B cell (primary cell): Measurements from ENCODE around the gene FFAR2. TPM values are rescaled to one million over a fixed set of nuclear protein-coding genes. Genes with fewer than 3 reads are reported as not detected.

Experiments
- ATAC-seq: fragments of 200-7000 bp; cut with Tn5 transposase; one replicate; pipeline ENCODE4 v1.10.0; 2021; ENCODE audit warnings: low read depth, mild to moderate bottlenecking, moderate number of reproducible peaks, moderate library complexity
- CTCF ChIA-PET: fragments of 350-600 bp; sonication (Branson Sonifier 250); formaldehyde crosslinking; loops from one replicate; lab custom pipeline; 2021; ENCODE audit warnings: antibody characterized with exemption, inconsistent platforms; lab: Charles Lee
- POLR2A ChIA-PET: fragments of 350-600 bp; sonication (Branson Sonifier 250); formaldehyde crosslinking; loops from one replicate; lab custom pipeline; 2021; ENCODE audit warnings: antibody characterized with exemption; lab: Charles Lee
- DNase-seq: peaks from one replicate; pipeline ENCODE4 v3.0.0; 2013
- H2AFZ ChIP-seq: 2 replicates; pipeline ENCODE4 v1.6.1; 2012; ENCODE audit warnings: mild to moderate bottlenecking, low read depth, low read length; ENCODE audit not compliant: insufficient read depth, poor library complexity, severe bottlenecking
- H3K27ac ChIP-seq, 2 donors: 1 replicate in 1 of 2; 2 replicates in 1 of 2; pipeline ENCODE4 v1.5.1; 2012 to 2013; ENCODE audit warnings: low read length in 2 of 2, mild to moderate bottlenecking in 2 of 2, moderate library complexity in 1 of 2
- H3K27me3 ChIP-seq, 4 experiments: fragments of 200-600 bp in 1 of 4; sonication (generic) in 1 of 4; replicated peaks in 1 of 4; 1 replicate in 2 of 4; 2 replicates in 2 of 4; pipeline versions ENCODE4 v1.6.1 to v1.7.0; 2013 to 2016; ENCODE audit warnings: low read length in 3 of 4, mild to moderate bottlenecking in 2 of 4, mixed read lengths in 1 of 4, moderate library complexity in 1 of 4; ENCODE audit not compliant: insufficient read depth in 4 of 4, control insufficient read depth in 3 of 4; ENCODE audit errors: control extremely low read depth in 1 of 4
- H3K36me3 ChIP-seq, 2 experiments: replicated peaks in 1 of 2; 1 replicate in 1 of 2; 2 replicates in 1 of 2; pipeline versions ENCODE4 v1.6.1 to v1.7.1; 2013; ENCODE audit warnings: low read length in 1 of 2; ENCODE audit not compliant: insufficient read depth in 2 of 2, control insufficient read depth in 1 of 2; ENCODE audit errors: control extremely low read depth in 1 of 2, extremely low read depth in 1 of 2
- H3K4me1 ChIP-seq, 2 donors: fragments of 200-600 bp in 1 of 2; sonication (generic) in 1 of 2; 1 replicate in 1 of 2; 2 replicates in 1 of 2; pipeline versions ENCODE4 v1.5.1 to v1.6.1; 2013 to 2017; ENCODE audit warnings: low read length in 2 of 2; ENCODE audit not compliant: control insufficient read depth in 2 of 2, insufficient read depth in 2 of 2
- H3K4me2 ChIP-seq: replicated peaks from 2 replicates; pipeline ENCODE3; 2012; ENCODE audit warnings: mild to moderate bottlenecking, low read depth, low read length; ENCODE audit not compliant: poor library complexity, severe bottlenecking
- H3K4me3 ChIP-seq, 5 experiments: fragments of 200-600 bp in 1 of 5; sonication (generic) in 1 of 5; 1 replicate in 3 of 5; 2 replicates in 2 of 5; pipeline versions ENCODE4 v1.5.1 to v1.7.0; 2011 to 2016; ENCODE audit warnings: low read length in 4 of 5, mild to moderate bottlenecking in 4 of 5, low read depth in 2 of 5, control low read depth in 1 of 5, moderate library complexity in 1 of 5; ENCODE audit not compliant: insufficient read depth in 1 of 5; ENCODE audit errors: control extremely low read depth in 1 of 5, extremely low read depth in 1 of 5
- H3K79me2 ChIP-seq: fragments of 200-600 bp; sonication (generic); one replicate; pipeline ENCODE4 v1.6.0; 2016; ENCODE audit warnings: low read length; ENCODE audit not compliant: control insufficient read depth, insufficient read depth
- H3K9ac ChIP-seq: fragments of 200-600 bp; sonication (generic); 2 replicates; pipeline ENCODE4 v1.6.1; 2017; ENCODE audit warnings: mild to moderate bottlenecking, low read length, moderate library complexity
- H3K9me3 ChIP-seq, 3 donors: one replicate each; pipeline versions ENCODE4 v1.6.1 to v1.7.1; 2013; ENCODE audit warnings: low read length in 2 of 3; ENCODE audit not compliant: control insufficient read depth in 2 of 3, insufficient read depth in 1 of 3; ENCODE audit errors: control extremely low read depth in 1 of 3
- H4K20me1 ChIP-seq: 2 replicates; pipeline ENCODE4 v1.6.0; 2012; ENCODE audit warnings: mild to moderate bottlenecking, low read length; ENCODE audit not compliant: insufficient read depth, control insufficient read depth, poor library complexity, severe bottlenecking
- H3K27ac Mint-ChIP-seq: one replicate; pipeline ENCODE4 v1.8.0; 2021; ENCODE audit warnings: mixed read lengths
- H3K27me3 Mint-ChIP-seq: one replicate; pipeline ENCODE4 v1.8.0; 2021; ENCODE audit warnings: mixed read lengths
- H3K4me1 Mint-ChIP-seq: one replicate; pipeline ENCODE4 v1.8.0; 2021; ENCODE audit warnings: mixed read lengths
- H3K4me3 Mint-ChIP-seq: one replicate; pipeline ENCODE4 v1.8.0; 2021; ENCODE audit warnings: mixed read lengths
- H3K9me3 Mint-ChIP-seq: one replicate; pipeline ENCODE4 v1.8.0; 2022; ENCODE audit warnings: mixed read lengths; ENCODE audit not compliant: insufficient read depth
- CTCF ChIP-seq: fragments of 200-600 bp; IDR thresholded peaks from one replicate; pipeline ENCODE4 v1.8.0; 2022; ENCODE audit warnings: antibody characterized with exemption, mild to moderate bottlenecking
- EZH2 ChIP-seq: IDR thresholded peaks from 2 replicates; pipeline ENCODE4 v1.6.1; 2012; ENCODE audit warnings: borderline replicate concordance, low read depth, mild to moderate bottlenecking, moderate library complexity, low read length; ENCODE audit not compliant: insufficient read depth, poor library complexity, severe bottlenecking
- WGBS: methylation state at CpG from one replicate; pipeline ENCODE4 v1.1.5; 2013; ENCODE audit warnings: missing lambda C conversion rate; ENCODE audit not compliant: insufficient coverage; 5-methylcytosine and 5-hydroxymethylcytosine counted together
- intact Hi-C: fragments of 100-400 bp; cut with micrococcal nuclease; formaldehyde crosslinking; loops from one replicate; pipeline ENCODE4 v1.10.0; 2022
- polyA plus RNA-seq: library from polyadenylated mRNA; depleted of rRNA; stranded (reverse); fragments of >200 nt; gene quantifications from 2 replicates; pipeline ENCODE4 v1.2.3, GENCODE V29; 2012
- total RNA-seq, 2 donors: library from RNA; stranded (reverse); fragments of 120-200 nt in 1 of 2; gene quantifications; 1 replicate in 1 of 2; 2 replicates in 1 of 2; pipeline versions ENCODE4 v1.2.3 to v1.2.4, GENCODE V29; 2013 to 2022

Gene FFAR2
- total and polyA plus RNA-seq, 2 donors (not counting 1 experiment from before 2014, with no cell fraction given) = 0.31 TPM; not detected in 1

GRCh38 chr19:35444735-35445134, 3.3 kb upstream of the FFAR2 start:
- Histone ChIP-seq H3K9ac (no peak overlapping the region), H3K36me3 (no peaks in the 10 kb centered on the region), H3K9me3 (no peaks in the 10 kb centered on the region), H3K4me3 (no peak overlapping the region), H3K4me1 (peaks cover 33 to 40% of the 10 kb centered on the region in 2 donors), H2AFZ (no peak overlapping the region), H3K27ac (no peak overlapping the region), H3K79me2 (no peaks in the 10 kb centered on the region), H4K20me1 (no peaks in the 10 kb centered on the region), H3K4me2 (no peak overlapping the region), H3K27me3 (no peaks in the 10 kb centered on the region)
- ChIA-PET POLR2A (no interaction called here), CTCF (interaction anchor here (1.3 kb wide), 1 partner anchor 51 kb away, joined by 3 read pairs; no protein-coding TSS in a partner anchor)
- H3K4me1 Mint-ChIP-seq = peaks cover 57% of the 10 kb centered on the region
- ATAC-seq = no peak
- DNase-seq = no peak
- no peak overlapping the region for H3K27ac Mint-ChIP-seq
- no peak overlapping the region for H3K4me3 Mint-ChIP-seq
- no peak for TF ChIP-seq CTCF
- TF ChIP-seq EZH2 = no peak
- intact Hi-C loops = no loop called here
- WGBS = 100% methylated on average over 1 of the region's 1 CpG
- H3K9me3 Mint-ChIP-seq = no peaks in the 10 kb centered on the region
- peaks cover 11% of the 10 kb centered on the region for H3K27me3 Mint-ChIP-seq

- H3K4me3 Mint-ChIP-seq = no peak overlapping the region
- peaks cover 33 to 38% of the 10 kb centered on the region in 2 donors for H3K4me1 ChIP-seq
These were observed 2.0 kb upstream of the FFAR2 start for GRCh38 chr19:35445826-35446593.

More at GRCh38 chr19:35445826-35446593, 2.0 kb upstream of the FFAR2 start:
- no peaks in the 10 kb centered on the region for H4K20me1 ChIP-seq
- no peak overlapping the region for H3K9ac ChIP-seq
- peak overlapping the region; percentile 8 for H3K27ac Mint-ChIP-seq
- H3K4me2 ChIP-seq = no peak overlapping the region
- H3K27me3 Mint-ChIP-seq = peaks cover 11% of the 10 kb centered on the region
- H3K9me3 Mint-ChIP-seq = no peaks in the 10 kb centered on the region
- H3K9me3 ChIP-seq = no peaks in the 10 kb centered on the region
- no peak overlapping the region for H3K4me3 ChIP-seq
- intact Hi-C loops = no loop called here
- H3K27me3 ChIP-seq = no peaks in the 10 kb centered on the region
- no peaks in the 10 kb centered on the region for H3K79me2 ChIP-seq
- CTCF ChIA-PET = interaction anchor here (1.3 kb wide), 1 partner anchor 49 kb away, joined by 3 read pairs; no protein-coding TSS in a partner anchor
- TF ChIP-seq CTCF = no peak
- TF ChIP-seq EZH2 = no peak
- POLR2A ChIA-PET = no interaction called here
- WGBS = 77% methylated on average over 14 of the region's 21 CpGs
- H3K27ac ChIP-seq = no peak overlapping the region
- H3K4me1 Mint-ChIP-seq = peaks cover 54% of the 10 kb centered on the region
- ATAC-seq (no peak), DNase-seq (no peak)
- no peak overlapping the region for H2AFZ ChIP-seq
- no peaks in the 10 kb centered on the region for H3K36me3 ChIP-seq
